WTC11 (cell line): ENCODE data around the gene TTLL9. TPM values are rescaled to one million over a fixed set of nuclear protein-coding genes. Genes with fewer than 3 reads are reported as not detected.

ENCODE experiments used
- ATAC-seq: fragments of 200-7000 bp; cut with Tn5 transposase; 2 replicates; pipeline ENCODE4 v1.10.0; 2021; ENCODE audit warnings: mild to moderate bottlenecking, moderate library complexity
- CTCF ChIA-PET: fragments of 300-600 bp; sonication (Branson Sonifier 250); formaldehyde crosslinking; loops from one replicate; lab custom pipeline; 2021; ENCODE audit warnings: antibody characterized with exemption; lab: Charles Lee
- POLR2A ChIA-PET: fragments of 350-600 bp; sonication (Branson Sonifier 250); formaldehyde crosslinking; loops from one replicate; lab custom pipeline; 2021; ENCODE audit warnings: antibody characterized with exemption; lab: Charles Lee
- DNase-seq: peaks from one replicate; pipeline ENCODE4 v3.0.0; 2021; ENCODE audit warnings: low spot score
- H3K27ac Mint-ChIP-seq: 2 replicates; pipeline ENCODE4 v1.8.0; 2021; ENCODE audit warnings: mixed read lengths
- H3K27me3 Mint-ChIP-seq: 2 replicates; pipeline ENCODE4 v1.8.0; 2021; ENCODE audit warnings: low read depth, mild to moderate bottlenecking, moderate library complexity, mixed read lengths
- H3K36me3 Mint-ChIP-seq: 2 replicates; pipeline ENCODE4 v1.8.0; 2021; ENCODE audit warnings: mixed read lengths
- H3K4me1 Mint-ChIP-seq: 2 replicates; pipeline ENCODE4 v1.8.0; 2022; ENCODE audit warnings: mixed read lengths
- H3K4me3 Mint-ChIP-seq: 2 replicates; pipeline ENCODE4 v1.8.0; 2021; ENCODE audit warnings: mild to moderate bottlenecking, moderate library complexity, mixed read lengths
- H3K9me3 Mint-ChIP-seq: 2 replicates; pipeline ENCODE4 v1.8.0; 2021; ENCODE audit warnings: mixed read lengths
- ARID4B ChIP-seq: sonication (generic); formaldehyde crosslinking; IDR thresholded peaks from 2 replicates; pipeline ENCODE4 v1.8.0; 2023; ENCODE audit warnings: missing genetic modification reagents, mild to moderate bottlenecking, borderline replicate concordance
- ETV6 ChIP-seq: sonication (generic); formaldehyde crosslinking; IDR thresholded peaks from 2 replicates; pipeline ENCODE4 v1.8.1; 2022; ENCODE audit warnings: mild to moderate bottlenecking, missing genetic modification reagents
- HMGXB4 ChIP-seq: sonication (generic); formaldehyde crosslinking; IDR thresholded peaks from 2 replicates; pipeline ENCODE4 v1.8.1; 2023; ENCODE audit warnings: mild to moderate bottlenecking, moderate library complexity, missing genetic modification reagents
- JAZF1 ChIP-seq: fragments of 250-450 bp; sonication (Bioruptor Pico); IDR thresholded peaks from 2 replicates; pipeline ENCODE4 v1.9.0; 2021; ENCODE audit warnings: moderate library complexity, mild to moderate bottlenecking, inconsistent platforms
- MYBL2 ChIP-seq: sonication (generic); formaldehyde crosslinking; IDR thresholded peaks from 2 replicates; pipeline ENCODE4 v1.8.1; 2023; ENCODE audit warnings: mild to moderate bottlenecking, moderate library complexity, missing genetic modification reagents
- NR1H2 ChIP-seq: sonication (generic); formaldehyde crosslinking; IDR thresholded peaks from 2 replicates; pipeline ENCODE4 v1.9.0; 2021; ENCODE audit warnings: mild to moderate bottlenecking, moderate library complexity, missing genetic modification reagents
- PRRX2 ChIP-seq: fragments of 250-450 bp; sonication (Bioruptor Pico); IDR thresholded peaks from 2 replicates; pipeline ENCODE4 v1.8.0; 2021; ENCODE audit warnings: mild to moderate bottlenecking
- SMAD3 ChIP-seq: sonication (generic); formaldehyde crosslinking; IDR thresholded peaks from 2 replicates; pipeline ENCODE4 v1.8.0; 2022; ENCODE audit warnings: missing genetic modification reagents, mild to moderate bottlenecking, borderline replicate concordance
- SOX15 ChIP-seq: fragments of 250-450 bp; sonication (Bioruptor Pico); IDR thresholded peaks from 2 replicates; pipeline ENCODE4 v1.9.0; 2021; ENCODE audit warnings: mild to moderate bottlenecking
- ZNF232 ChIP-seq: sonication (generic); formaldehyde crosslinking; IDR thresholded peaks from 2 replicates; pipeline ENCODE4 v1.8.0; 2022; ENCODE audit warnings: mild to moderate bottlenecking, missing genetic modification reagents
- ZNF263 ChIP-seq: sonication (generic); formaldehyde crosslinking; IDR thresholded peaks from 2 replicates; pipeline ENCODE4 v1.8.1; 2022; ENCODE audit warnings: low read depth, mild to moderate bottlenecking, moderate library complexity, missing genetic modification reagents
- ZNF317 ChIP-seq: sonication (generic); formaldehyde crosslinking; IDR thresholded peaks from 2 replicates; pipeline ENCODE4 v1.8.1; 2023; ENCODE audit warnings: low read depth, mild to moderate bottlenecking, moderate library complexity, missing genetic modification reagents, borderline replicate concordance
- total RNA-seq: library from RNA; stranded (reverse); gene quantifications from 3 replicates; pipeline ENCODE4 v1.2.3, GENCODE V29; 2021
- TF ChIP-seq, protein P1 (sequence below): fragments of 250-450 bp; sonication (Bioruptor Pico); IDR thresholded peaks from 2 replicates; pipeline ENCODE4 v2.1.2; 2022; ENCODE audit warnings: mild to moderate bottlenecking, moderate library complexity
- TF ChIP-seq, protein P2 (sequence below): fragments of 200-600 bp; IDR thresholded peaks from 2 replicates; pipeline ENCODE4 v1.8.0; 2022; ENCODE audit warnings: antibody characterized with exemption
- TF ChIP-seq, protein P3 (sequence below): sonication (generic); formaldehyde crosslinking; IDR thresholded peaks from 2 replicates; pipeline ENCODE4 v1.8.1; 2023; ENCODE audit warnings: mild to moderate bottlenecking, missing genetic modification reagents, borderline replicate concordance
- TF ChIP-seq, protein P4 (sequence below): sonication (generic); formaldehyde crosslinking; IDR thresholded peaks from 2 replicates; pipeline ENCODE4 v1.8.1; 2022; ENCODE audit warnings: mild to moderate bottlenecking, moderate library complexity, missing genetic modification reagents
- TF ChIP-seq, protein P5 (sequence below): sonication (generic); formaldehyde crosslinking; IDR thresholded peaks from 2 replicates; pipeline ENCODE4 v1.8.0; 2023; ENCODE audit warnings: mild to moderate bottlenecking, missing genetic modification reagents

TTLL9 gene
- total RNA-seq, 1 experiment from 2014 or later = not detected

- DNase-seq (no peak), ATAC-seq (no peak)
- H3K36me3 Mint-ChIP-seq = no peaks in the 10 kb centered on the region
- no peak overlapping the region for H3K4me3 Mint-ChIP-seq
- CTCF ChIA-PET = interaction anchor here (0.6 to 4.3 kb wide), 2 partner anchors 191 to 265 kb away, joined by 3 to 18 read pairs; no protein-coding TSS in a partner anchor
- TF ChIP-seq NR1H2 (CRISPR knock-in tag) (no peak), ARID4B (CRISPR knock-in tag) (no peak), ETV6 (CRISPR knock-in tag) (no peak), JAZF1 (no peak), PRRX2 (CRISPR knock-in tag) (no peak), SMAD3 (CRISPR knock-in tag) (no peak), MYBL2 (CRISPR knock-in tag) (no peak), SOX15 (CRISPR knock-in tag) (no peak), ZNF317 (CRISPR knock-in tag) (no peak), ZNF263 (CRISPR knock-in tag) (no peak), HMGXB4 (CRISPR knock-in tag) (no peak), ZNF232 (CRISPR knock-in tag) (no peak)
- TF ChIP-seq, protein P1, sequence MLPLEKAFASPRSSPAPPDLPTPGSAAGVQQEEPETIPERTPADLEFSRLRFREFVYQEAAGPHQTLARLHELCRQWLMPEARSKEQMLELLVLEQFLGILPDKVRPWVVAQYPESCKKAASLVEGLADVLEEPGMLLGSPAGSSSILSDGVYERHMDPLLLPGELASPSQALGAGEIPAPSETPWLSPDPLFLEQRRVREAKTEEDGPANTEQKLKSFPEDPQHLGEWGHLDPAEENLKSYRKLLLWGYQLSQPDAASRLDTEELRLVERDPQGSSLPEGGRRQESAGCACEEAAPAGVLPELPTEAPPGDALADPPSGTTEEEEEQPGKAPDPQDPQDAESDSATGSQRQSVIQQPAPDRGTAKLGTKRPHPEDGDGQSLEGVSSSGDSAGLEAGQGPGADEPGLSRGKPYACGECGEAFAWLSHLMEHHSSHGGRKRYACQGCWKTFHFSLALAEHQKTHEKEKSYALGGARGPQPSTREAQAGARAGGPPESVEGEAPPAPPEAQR = no peak
- TF ChIP-seq, protein P2, sequence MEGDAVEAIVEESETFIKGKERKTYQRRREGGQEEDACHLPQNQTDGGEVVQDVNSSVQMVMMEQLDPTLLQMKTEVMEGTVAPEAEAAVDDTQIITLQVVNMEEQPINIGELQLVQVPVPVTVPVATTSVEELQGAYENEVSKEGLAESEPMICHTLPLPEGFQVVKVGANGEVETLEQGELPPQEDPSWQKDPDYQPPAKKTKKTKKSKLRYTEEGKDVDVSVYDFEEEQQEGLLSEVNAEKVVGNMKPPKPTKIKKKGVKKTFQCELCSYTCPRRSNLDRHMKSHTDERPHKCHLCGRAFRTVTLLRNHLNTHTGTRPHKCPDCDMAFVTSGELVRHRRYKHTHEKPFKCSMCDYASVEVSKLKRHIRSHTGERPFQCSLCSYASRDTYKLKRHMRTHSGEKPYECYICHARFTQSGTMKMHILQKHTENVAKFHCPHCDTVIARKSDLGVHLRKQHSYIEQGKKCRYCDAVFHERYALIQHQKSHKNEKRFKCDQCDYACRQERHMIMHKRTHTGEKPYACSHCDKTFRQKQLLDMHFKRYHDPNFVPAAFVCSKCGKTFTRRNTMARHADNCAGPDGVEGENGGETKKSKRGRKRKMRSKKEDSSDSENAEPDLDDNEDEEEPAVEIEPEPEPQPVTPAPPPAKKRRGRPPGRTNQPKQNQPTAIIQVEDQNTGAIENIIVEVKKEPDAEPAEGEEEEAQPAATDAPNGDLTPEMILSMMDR = no peak
- TF ChIP-seq, protein P3, sequence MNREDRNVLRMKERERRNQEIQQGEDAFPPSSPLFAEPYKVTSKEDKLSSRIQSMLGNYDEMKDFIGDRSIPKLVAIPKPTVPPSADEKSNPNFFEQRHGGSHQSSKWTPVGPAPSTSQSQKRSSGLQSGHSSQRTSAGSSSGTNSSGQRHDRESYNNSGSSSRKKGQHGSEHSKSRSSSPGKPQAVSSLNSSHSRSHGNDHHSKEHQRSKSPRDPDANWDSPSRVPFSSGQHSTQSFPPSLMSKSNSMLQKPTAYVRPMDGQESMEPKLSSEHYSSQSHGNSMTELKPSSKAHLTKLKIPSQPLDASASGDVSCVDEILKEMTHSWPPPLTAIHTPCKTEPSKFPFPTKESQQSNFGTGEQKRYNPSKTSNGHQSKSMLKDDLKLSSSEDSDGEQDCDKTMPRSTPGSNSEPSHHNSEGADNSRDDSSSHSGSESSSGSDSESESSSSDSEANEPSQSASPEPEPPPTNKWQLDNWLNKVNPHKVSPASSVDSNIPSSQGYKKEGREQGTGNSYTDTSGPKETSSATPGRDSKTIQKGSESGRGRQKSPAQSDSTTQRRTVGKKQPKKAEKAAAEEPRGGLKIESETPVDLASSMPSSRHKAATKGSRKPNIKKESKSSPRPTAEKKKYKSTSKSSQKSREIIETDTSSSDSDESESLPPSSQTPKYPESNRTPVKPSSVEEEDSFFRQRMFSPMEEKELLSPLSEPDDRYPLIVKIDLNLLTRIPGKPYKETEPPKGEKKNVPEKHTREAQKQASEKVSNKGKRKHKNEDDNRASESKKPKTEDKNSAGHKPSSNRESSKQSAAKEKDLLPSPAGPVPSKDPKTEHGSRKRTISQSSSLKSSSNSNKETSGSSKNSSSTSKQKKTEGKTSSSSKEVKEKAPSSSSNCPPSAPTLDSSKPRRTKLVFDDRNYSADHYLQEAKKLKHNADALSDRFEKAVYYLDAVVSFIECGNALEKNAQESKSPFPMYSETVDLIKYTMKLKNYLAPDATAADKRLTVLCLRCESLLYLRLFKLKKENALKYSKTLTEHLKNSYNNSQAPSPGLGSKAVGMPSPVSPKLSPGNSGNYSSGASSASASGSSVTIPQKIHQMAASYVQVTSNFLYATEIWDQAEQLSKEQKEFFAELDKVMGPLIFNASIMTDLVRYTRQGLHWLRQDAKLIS (CRISPR knock-in tag) = no peak
- TF ChIP-seq, protein P4, sequence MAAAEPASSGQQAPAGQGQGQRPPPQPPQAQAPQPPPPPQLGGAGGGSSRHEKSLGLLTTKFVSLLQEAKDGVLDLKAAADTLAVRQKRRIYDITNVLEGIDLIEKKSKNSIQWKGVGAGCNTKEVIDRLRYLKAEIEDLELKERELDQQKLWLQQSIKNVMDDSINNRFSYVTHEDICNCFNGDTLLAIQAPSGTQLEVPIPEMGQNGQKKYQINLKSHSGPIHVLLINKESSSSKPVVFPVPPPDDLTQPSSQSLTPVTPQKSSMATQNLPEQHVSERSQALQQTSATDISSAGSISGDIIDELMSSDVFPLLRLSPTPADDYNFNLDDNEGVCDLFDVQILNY (CRISPR knock-in tag) = no peak
- TF ChIP-seq, protein P5, sequence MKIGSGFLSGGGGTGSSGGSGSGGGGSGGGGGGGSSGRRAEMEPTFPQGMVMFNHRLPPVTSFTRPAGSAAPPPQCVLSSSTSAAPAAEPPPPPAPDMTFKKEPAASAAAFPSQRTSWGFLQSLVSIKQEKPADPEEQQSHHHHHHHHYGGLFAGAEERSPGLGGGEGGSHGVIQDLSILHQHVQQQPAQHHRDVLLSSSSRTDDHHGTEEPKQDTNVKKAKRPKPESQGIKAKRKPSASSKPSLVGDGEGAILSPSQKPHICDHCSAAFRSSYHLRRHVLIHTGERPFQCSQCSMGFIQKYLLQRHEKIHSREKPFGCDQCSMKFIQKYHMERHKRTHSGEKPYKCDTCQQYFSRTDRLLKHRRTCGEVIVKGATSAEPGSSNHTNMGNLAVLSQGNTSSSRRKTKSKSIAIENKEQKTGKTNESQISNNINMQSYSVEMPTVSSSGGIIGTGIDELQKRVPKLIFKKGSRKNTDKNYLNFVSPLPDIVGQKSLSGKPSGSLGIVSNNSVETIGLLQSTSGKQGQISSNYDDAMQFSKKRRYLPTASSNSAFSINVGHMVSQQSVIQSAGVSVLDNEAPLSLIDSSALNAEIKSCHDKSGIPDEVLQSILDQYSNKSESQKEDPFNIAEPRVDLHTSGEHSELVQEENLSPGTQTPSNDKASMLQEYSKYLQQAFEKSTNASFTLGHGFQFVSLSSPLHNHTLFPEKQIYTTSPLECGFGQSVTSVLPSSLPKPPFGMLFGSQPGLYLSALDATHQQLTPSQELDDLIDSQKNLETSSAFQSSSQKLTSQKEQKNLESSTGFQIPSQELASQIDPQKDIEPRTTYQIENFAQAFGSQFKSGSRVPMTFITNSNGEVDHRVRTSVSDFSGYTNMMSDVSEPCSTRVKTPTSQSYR (CRISPR knock-in tag) = no peak
- POLR2A ChIA-PET = no interaction called here
- H3K27ac Mint-ChIP-seq = no peak overlapping the region
- H3K4me1 Mint-ChIP-seq = peaks cover 7% of the 10 kb centered on the region; the same call in 1 of the 2 replicates
- no peaks in the 10 kb centered on the region for H3K27me3 Mint-ChIP-seq
- H3K9me3 Mint-ChIP-seq = no peaks in the 10 kb centered on the region
Observed at GRCh38 chr20:31826074-31826473, 44.4 kb upstream of the TTLL9 start.
